PC-9 (cell line): Measurements from ENCODE around the gene ZNF646. TPM values are rescaled to one million over a fixed set of nuclear protein-coding genes. Genes with fewer than 3 reads are reported as not detected.

Source experiments
- BruUV-seq: library from RNA; stranded (reverse); fragments of 400-500 nt; replicated peaks from 2 replicates; lab custom pipeline; 2021; lab: Mats Ljungman, UMichigan
- CTCF ChIA-PET: fragments of 300-600 bp; sonication (Branson Sonifier 250); formaldehyde crosslinking; loops from one replicate; lab custom pipeline; 2022; ENCODE audit warnings: antibody characterized with exemption; lab: Charles Lee
- POLR2A ChIA-PET: fragments of 300-600 bp; sonication (Branson Sonifier 250); formaldehyde crosslinking; loops from one replicate; lab custom pipeline; 2022; ENCODE audit warnings: antibody characterized with exemption; ENCODE audit not compliant: unreplicated experiment; lab: Charles Lee
- DNase-seq, 2 experiments: peaks; one replicate each; pipeline versions ENCODE4 v3.0.0 to v3.0.0-alpha.2; 2015 to 2022; ENCODE audit warnings: mixed read lengths in 1 of 2
- H2AFZ ChIP-seq: fragments of 200-600 bp; sonication (generic); 2 replicates; pipeline ENCODE4 v1.8.1; 2017; ENCODE audit warnings: antibody characterized with exemption
- H3F3A ChIP-seq: fragments of 200-600 bp; sonication (generic); 2 replicates; pipeline ENCODE4 v1.8.1; 2017; ENCODE audit warnings: antibody characterized with exemption, mild to moderate bottlenecking, low read depth; ENCODE audit not compliant: insufficient read depth
- H3K27ac ChIP-seq: fragments of 200-600 bp; sonication (generic); 2 replicates; pipeline ENCODE4 v1.6.1; 2016; ENCODE audit warnings: mixed run types
- H3K27me3 ChIP-seq: fragments of 200-600 bp; sonication (generic); 2 replicates; pipeline ENCODE4 v1.6.1; 2016; ENCODE audit warnings: low read depth, mixed run types; ENCODE audit not compliant: insufficient read depth
- H3K36me3 ChIP-seq: fragments of 200-600 bp; sonication (generic); 2 replicates; pipeline ENCODE4 v1.6.1; 2016; ENCODE audit warnings: low read depth, mixed run types
- H3K4me1 ChIP-seq: fragments of 200-600 bp; sonication (generic); replicated peaks from 2 replicates; pipeline ENCODE4 v1.6.1; 2016; ENCODE audit warnings: mixed run types; ENCODE audit not compliant: insufficient read depth
- H3K4me2 ChIP-seq: fragments of 200-600 bp; sonication (generic); 2 replicates; pipeline ENCODE4 v1.6.1; 2017; ENCODE audit warnings: mixed run types
- H3K4me3 ChIP-seq: fragments of 200-600 bp; sonication (generic); 2 replicates; pipeline ENCODE4 v1.6.1; 2016; ENCODE audit warnings: mixed run types
- H3K79me2 ChIP-seq: fragments of 200-600 bp; sonication (generic); 2 replicates; pipeline ENCODE4 v1.6.1; 2017; ENCODE audit warnings: low read depth, mixed run types
- H3K9me2 ChIP-seq: fragments of 200-600 bp; sonication (generic); 2 replicates; pipeline ENCODE4 v1.8.1; 2017; ENCODE audit warnings: mild to moderate bottlenecking; ENCODE audit not compliant: insufficient read depth
- H3K9me3 ChIP-seq: fragments of 200-600 bp; sonication (generic); 2 replicates; pipeline ENCODE4 v1.8.1; 2016; ENCODE audit warnings: low read depth; ENCODE audit not compliant: insufficient read depth
- H4K20me1 ChIP-seq: fragments of 200-600 bp; sonication (generic); 2 replicates; pipeline ENCODE4 v1.8.1; 2017; ENCODE audit not compliant: insufficient read depth
- CTCF ChIP-seq: fragments of 200-600 bp; sonication (generic); conservative IDR thresholded peaks from 2 replicates; pipeline ENCODE4 v1.6.1; 2017; ENCODE audit warnings: mixed run types, antibody characterized with exemption, mild to moderate bottlenecking, moderate library complexity
- EZH2 ChIP-seq: fragments of 200-600 bp; sonication (generic); IDR thresholded peaks from 2 replicates; pipeline ENCODE4 v1.8.0; 2017; ENCODE audit warnings: antibody characterized with exemption, low read depth
- intact Hi-C: fragments of 100-400 bp; cut with micrococcal nuclease; formaldehyde crosslinking; loops from one replicate; pipeline ENCODE4 v1.10.0; 2022; ENCODE audit not compliant: unreplicated experiment
- total RNA-seq: library from RNA; stranded (reverse); gene quantifications from 2 replicates; pipeline ENCODE4 v1.2.3, GENCODE V29; 2021

ZNF646 gene
- total RNA-seq, 1 experiment from 2014 or later: 25.4 TPM

- no peak overlapping the region for H3K4me3 ChIP-seq
- no peaks in the 10 kb centered on the region for H3K9me2 ChIP-seq
- no peaks in the 10 kb centered on the region; the same call in 1 of the 2 replicates for H3K4me1 ChIP-seq
- H2AFZ ChIP-seq: no peak overlapping the region
- H3K79me2 ChIP-seq: no peaks in the 10 kb centered on the region
- H3K4me2 ChIP-seq: no peak overlapping the region
- peaks cover 11% of the 10 kb centered on the region; the same call in 1 of the 2 replicates for H3F3A ChIP-seq
- ChIA-PET CTCF (no interaction called here), POLR2A (no interaction called here)
- no peaks in the 10 kb centered on the region for H3K27me3 ChIP-seq
- H4K20me1 ChIP-seq: peaks cover 11% of the 10 kb centered on the region
- no peak overlapping the region for H3K27ac ChIP-seq
- no peaks in the 10 kb centered on the region for H3K36me3 ChIP-seq
- H3K9me3 ChIP-seq: no peaks in the 10 kb centered on the region
- no peak for TF ChIP-seq CTCF
- TF ChIP-seq EZH2: no peak
- no peak for DNase-seq
- BruUV-seq: no TSS peak
- intact Hi-C loops: no loop called here
These were observed 31.4 kb upstream of the ZNF646 start for GRCh38 chr16:31042866-31043265.

GRCh38 chr16:31043352-31043751 is 30.9 kb upstream of the ZNF646 start:
- BruUV-seq: no TSS peak
- Histone ChIP-seq H4K20me1 (peaks cover 11% of the 10 kb centered on the region), H3K4me1 (no peaks in the 10 kb centered on the region; the same call in 1 of the 2 replicates), H3K4me3 (no peak overlapping the region), H3K27ac (no peak overlapping the region), H3K27me3 (no peaks in the 10 kb centered on the region), H2AFZ (no peak overlapping the region), H3F3A (peaks cover 15% of the 10 kb centered on the region; the same call in 1 of the 2 replicates), H3K36me3 (no peaks in the 10 kb centered on the region), H3K4me2 (no peak overlapping the region), H3K79me2 (no peaks in the 10 kb centered on the region), H3K9me2 (no peaks in the 10 kb centered on the region), H3K9me3 (no peaks in the 10 kb centered on the region)
- CTCF ChIA-PET: no interaction called here
- intact Hi-C loops: no loop called here
- POLR2A ChIA-PET: no interaction called here
- DNase-seq: no peak
- no peak for TF ChIP-seq EZH2
- TF ChIP-seq CTCF: no peak

- CTCF ChIA-PET: interaction anchor here (0.7 kb wide), 1 partner anchor 66 kb away, joined by 10 read pairs; no protein-coding TSS in a partner anchor
- TF ChIP-seq CTCF (no peak), EZH2 (no peak)
- H3K27me3 ChIP-seq: no peaks in the 10 kb centered on the region
- BruUV-seq: no TSS peak
- H4K20me1 ChIP-seq: peaks cover 11% of the 10 kb centered on the region
- H3K4me2 ChIP-seq: no peak overlapping the region
- DNase-seq: no peak
- no peaks in the 10 kb centered on the region for H3K9me2 ChIP-seq
- no peak overlapping the region for H3K27ac ChIP-seq
- no peak overlapping the region for H2AFZ ChIP-seq
- no peaks in the 10 kb centered on the region for H3K9me3 ChIP-seq
- POLR2A ChIA-PET: no interaction called here
- H3F3A ChIP-seq: peaks cover 17% of the 10 kb centered on the region; the same call in 1 of the 2 replicates
- intact Hi-C loops: no loop called here
- H3K36me3 ChIP-seq: no peaks in the 10 kb centered on the region
- no peak overlapping the region for H3K4me3 ChIP-seq
- H3K79me2 ChIP-seq: no peaks in the 10 kb centered on the region
- H3K4me1 ChIP-seq: no peaks in the 10 kb centered on the region; the same call in 1 of the 2 replicates
These were observed 30.2 kb upstream of the ZNF646 start for GRCh38 chr16:31043898-31044481.
